HG03196 (cell line): ENCODE data around the gene WASF3.

Source experiments
- ATAC-seq: cut with Tn5 transposase; IDR thresholded peaks from one replicate; pipeline ENCODE4 v1.9.1; 2021; ENCODE audit not compliant: unreplicated experiment

WASF3 gene

GRCh38 chr13:26557393-26558073 is at the start of gene WASF3:
WASF3 (plus strand) TSS chr13:26557683; CDS start chr13:26642271, 84,588 bp downstream.
- peak; percentile 84 for ATAC-seq

DNA sequence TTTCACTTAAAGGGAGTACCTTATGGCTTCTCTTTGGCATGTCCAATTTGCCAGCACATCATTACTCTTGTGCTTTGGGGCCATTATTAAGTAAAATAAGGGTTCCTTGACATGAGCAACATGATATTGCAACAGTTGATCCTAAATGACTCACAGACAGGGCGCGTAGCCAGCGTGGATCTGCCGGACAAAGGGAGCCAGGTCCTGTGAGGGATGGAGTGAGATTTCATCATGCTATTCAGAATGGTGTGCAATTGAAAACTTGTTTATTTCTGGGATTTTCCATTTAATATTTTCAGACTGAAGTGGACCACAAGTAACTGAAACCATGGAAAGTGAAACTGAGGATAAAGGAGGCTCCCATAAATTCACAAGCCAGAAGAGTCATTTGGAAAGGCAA is 48.6 kb upstream of the WASF3 start:
- ATAC-seq = no peak

DNA sequence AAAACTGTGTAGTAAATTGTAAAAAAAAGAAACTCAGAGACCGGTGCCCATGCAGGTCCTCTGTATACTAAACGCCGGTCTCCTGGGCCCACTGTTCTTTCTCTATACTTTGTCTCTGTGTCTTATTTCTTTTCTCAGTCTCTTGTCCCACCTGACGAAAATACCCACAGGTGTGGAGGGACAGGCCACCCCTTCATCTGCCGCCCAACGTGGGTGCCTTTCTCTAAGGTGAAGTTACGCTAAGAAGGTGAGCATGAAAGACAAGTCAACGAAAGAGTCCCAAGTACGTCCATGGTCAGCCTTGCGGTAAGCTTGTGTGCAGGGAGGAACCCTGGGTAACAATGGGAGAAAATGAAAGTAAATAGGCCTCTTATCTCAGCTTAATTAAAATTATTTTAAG is 48.0 kb upstream of the WASF3 start:
- ATAC-seq = no peak

GRCh38 chr13:26513931-26514330 is 43.6 kb upstream of the WASF3 start:
- no peak for ATAC-seq

DNA sequence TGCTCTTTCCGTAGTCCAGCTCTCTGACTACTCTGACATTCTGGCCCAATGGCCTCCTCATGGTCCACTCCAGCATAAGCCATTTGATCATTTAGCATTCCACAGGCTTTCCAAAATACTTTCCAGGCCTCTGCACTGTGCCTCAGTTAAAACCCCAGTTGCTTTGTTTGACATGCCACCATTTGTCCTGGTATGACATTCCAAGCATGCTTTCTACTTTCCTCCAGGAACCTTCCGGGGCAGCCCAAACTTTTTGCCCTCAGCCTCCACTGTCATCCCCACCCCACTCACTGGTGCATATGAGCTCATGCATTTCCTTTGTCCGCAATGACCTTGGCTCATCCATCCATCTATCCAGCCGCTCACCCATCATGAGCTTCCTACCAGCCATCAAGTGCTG is 41.8 kb upstream of the WASF3 start:
- ATAC-seq = no peak

- no peak for ATAC-seq
These were observed 39.5 kb upstream of the WASF3 start for GRCh38 chr13:26517936-26518335.

DNA sequence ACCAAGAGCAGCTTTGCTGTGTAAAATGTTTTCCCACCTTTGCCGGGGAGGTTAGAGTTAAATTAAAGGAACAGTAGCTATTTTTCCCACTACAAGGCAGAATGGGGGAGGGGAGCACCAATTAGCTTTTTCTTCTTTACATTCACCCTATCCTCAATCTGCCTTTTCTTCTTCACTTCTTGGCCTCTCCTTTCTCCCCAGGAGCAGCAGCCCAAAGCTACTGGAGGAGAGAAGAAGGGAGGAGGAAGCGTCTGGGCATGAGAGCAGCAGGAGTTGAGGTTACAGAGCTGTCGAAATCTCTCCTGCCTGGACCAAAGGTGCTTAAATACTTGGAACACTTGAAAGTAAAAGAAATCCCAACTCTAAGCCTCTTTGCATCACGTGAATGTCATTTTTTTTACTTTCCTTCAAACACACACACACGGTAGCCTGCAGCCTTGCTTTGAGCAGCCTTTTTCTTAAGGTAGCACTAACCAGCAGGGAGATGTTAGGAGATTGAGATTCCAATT is 39.0 kb upstream of the WASF3 start:
- no peak for ATAC-seq

DNA sequence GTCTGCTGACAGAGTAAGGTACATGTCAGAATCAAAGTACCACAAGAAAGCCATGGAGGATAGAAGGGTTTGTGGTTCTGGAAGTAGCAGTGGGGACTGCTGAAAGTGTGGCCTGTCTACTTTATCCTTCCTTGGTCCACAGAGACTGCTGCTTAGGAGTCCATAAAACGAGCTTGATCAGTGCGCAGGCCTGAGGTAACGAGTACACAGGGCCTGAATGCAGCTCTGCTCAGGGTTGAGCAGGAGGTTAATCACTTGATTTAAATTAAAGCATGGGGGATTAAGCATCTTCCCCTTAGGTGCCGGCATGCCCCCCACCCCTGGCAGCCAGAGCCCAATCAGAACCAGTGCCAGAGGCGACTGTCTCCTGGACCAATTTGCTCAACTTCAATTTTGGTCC is 34.9 kb upstream of the WASF3 start:
- no peak for ATAC-seq

- ATAC-seq = no peak
These were observed 34.5 kb upstream of the WASF3 start for GRCh38 chr13:26523007-26523406.

DNA sequence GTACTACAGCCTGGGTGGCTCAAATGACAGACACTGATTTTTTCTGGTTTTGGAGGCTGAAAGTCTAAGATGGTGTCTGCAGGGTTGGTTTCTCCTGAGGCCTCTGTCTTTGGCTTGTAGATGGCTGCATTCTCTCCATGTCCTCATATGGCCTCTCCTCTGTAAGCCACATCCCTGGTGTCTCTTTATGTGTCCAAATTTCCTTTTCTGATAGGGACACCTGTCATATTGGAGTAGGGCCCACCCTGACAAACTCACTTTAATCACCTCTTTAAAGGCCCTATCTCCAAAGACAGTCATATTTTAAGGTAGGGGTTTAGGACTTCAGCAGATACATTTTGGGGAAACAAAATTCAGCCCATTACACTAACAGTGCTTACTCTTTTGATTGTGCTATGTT is 32.0 kb upstream of the WASF3 start:
- no peak for ATAC-seq

DNA sequence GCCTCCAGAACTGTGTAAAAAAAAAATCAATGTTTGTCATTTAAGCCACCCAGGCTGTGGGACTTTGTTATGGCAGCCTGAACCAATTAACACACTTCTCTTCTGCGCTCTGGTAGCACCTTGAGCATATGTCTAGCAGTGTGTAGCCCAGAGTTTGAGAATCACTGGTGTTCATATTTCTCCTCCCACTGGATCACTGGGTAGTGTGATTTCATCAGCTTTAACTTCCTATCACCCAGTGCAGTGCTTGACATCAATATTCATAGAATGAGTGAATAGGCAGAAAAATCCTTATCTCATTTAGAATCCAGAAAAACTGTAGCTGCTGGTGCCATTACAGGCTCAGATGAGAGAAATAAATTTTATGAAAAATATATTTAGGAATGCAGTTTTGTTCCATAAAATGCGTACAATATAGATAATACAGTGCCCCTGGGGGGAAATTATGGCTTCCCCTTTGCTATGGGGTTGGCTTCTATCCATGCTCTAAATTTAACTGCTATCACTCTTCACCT is 30.7 kb upstream of the WASF3 start:
- ATAC-seq = no peak

DNA sequence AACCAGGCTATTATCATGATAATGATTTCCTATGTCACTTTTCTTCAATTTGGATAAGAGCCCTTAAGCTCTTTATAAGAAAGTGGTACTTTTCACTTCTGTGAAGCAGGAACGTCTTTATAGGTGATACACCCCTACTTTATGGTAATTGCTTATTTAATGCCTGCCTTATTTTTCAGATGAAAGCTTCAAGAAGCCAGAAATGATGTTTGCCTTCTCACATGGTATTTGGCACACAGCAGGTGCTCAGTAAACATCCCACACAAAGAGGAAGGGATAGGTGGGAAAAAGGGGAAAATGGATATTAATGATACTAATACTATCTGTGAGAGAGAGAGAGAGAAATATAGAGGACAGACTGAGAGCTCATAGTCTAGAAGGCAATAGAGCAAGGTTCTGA is 29.0 kb upstream of the WASF3 start:
- no peak for ATAC-seq

DNA sequence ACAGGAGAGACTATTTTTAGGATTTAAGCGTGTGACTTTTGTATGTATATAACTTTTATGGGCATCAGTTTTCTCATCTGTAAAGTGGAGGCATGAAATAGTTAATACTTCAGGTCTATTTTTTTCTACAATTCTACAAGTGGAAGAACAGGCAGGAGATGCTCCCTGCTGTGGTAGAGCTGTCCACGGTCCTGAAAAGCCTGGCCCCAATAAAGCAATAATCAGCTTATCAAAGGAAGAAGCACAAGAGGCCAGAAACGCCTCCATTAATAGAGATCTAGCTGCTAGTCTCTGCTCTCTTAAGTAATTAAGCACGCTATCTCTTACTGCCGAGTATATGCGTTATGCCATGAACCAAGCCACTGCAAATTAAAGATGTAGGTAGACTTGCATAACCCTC is 28.0 kb upstream of the WASF3 start:
- no peak for ATAC-seq

DNA sequence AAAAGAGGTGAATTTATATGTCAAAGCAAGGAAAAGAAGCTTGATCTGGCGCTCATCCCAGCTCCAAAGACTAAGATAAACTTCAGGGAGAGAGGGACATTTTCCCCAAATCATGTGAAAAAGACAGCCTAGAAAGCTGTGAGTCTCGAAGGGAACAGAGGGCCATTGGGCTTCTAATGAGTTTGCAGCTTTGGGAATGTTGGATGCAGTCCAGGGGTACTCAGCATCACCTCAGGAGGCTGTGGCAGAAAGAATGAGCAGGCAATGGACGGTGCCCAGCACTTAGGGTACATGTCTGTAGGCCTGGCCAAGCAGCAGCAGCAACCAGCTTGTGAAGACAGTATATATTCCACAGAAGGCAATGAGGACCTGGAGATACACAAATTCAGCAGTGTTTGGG is 25.7 kb upstream of the WASF3 start:
- ATAC-seq = no peak

DNA sequence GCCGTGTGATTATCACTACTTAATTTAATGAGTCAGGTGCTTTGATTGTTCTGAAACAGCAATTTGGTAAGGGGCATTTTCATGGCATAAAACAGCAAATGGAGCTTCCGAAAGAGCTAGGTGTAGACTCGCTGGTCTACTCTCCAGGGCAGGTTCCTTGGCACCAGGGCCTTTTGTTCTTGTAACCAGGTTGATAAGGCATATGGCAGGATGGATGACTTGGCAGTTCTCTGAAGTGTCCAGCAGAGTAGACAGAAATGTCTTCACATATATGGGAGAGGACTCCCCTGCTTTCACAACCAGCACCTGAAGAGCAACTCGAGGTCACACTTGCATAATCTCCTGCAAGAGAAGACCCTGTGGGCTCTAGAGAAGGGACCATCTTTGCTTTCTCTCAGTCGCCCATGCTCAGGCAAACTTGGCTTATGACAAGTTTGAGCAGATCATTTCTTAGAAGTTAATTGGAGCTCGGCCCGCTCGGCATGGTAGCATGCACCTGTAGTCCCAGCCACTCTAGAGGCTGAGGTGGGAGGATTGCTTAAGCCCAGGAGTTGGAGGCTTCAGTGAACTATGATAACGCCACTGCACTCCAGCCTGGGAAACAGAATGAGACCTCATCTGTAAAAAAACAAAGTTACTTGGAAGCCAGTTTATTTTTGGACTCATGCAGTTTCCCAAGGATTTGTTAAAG is 23.3 kb upstream of the WASF3 start:
- no peak for ATAC-seq

GRCh38 chr13:26538363-26539317 is 18.8 kb upstream of the WASF3 start:
- no peak for ATAC-seq

GRCh38 chr13:26539738-26540292 is 17.7 kb upstream of the WASF3 start:
- no peak for ATAC-seq

- no peak for ATAC-seq
These were observed 17.1 kb upstream of the WASF3 start for GRCh38 chr13:26540334-26540733.

GRCh38 chr13:26541041-26541440 is 16.4 kb upstream of the WASF3 start:
- ATAC-seq = no peak

GRCh38 chr13:26541678-26542568 is 15.6 kb upstream of the WASF3 start:
- ATAC-seq = no peak
